T-helper 17 cell (primary cell): ENCODE data around the gene RSAD2. TPM values are rescaled to one million over a fixed set of nuclear protein-coding genes. Genes with fewer than 3 reads are reported as not detected.
A peak's percentile ranks its signal among the peaks of the same experiment; 100 is the strongest.

Experiments used
- ATAC-seq: fragments of 150-1000 bp; cut with Tn5 transposase; 2 replicates; pipeline ENCODE4 v1.10.0; 2021; ENCODE audit warnings: mild to moderate bottlenecking, moderate library complexity
- DNase-seq, 3 donors: peaks; one replicate each; pipeline versions ENCODE4 v3.0.0 to v3.0.0-alpha.2; 2020 to 2021
- H3K9me3 ChIP-seq: one replicate; pipeline ENCODE4 v1.7.0; 2013; ENCODE audit warnings: low read length, mild to moderate bottlenecking; ENCODE audit not compliant: control insufficient read depth, poor library complexity, severe bottlenecking
- H3K27ac Mint-ChIP-seq: one replicate; pipeline ENCODE4 v1.8.0; 2022; ENCODE audit warnings: mild to moderate bottlenecking, moderate library complexity, mixed read lengths
- H3K27me3 Mint-ChIP-seq: one replicate; pipeline ENCODE4 v1.8.0; 2022; ENCODE audit warnings: mixed read lengths
- H3K36me3 Mint-ChIP-seq: one replicate; pipeline ENCODE4 v1.8.0; 2022; ENCODE audit warnings: low read depth, mixed read lengths
- H3K4me1 Mint-ChIP-seq: one replicate; pipeline ENCODE4 v1.8.0; 2022; ENCODE audit warnings: mild to moderate bottlenecking, mixed read lengths
- H3K4me3 Mint-ChIP-seq: one replicate; pipeline ENCODE4 v1.8.0; 2022; ENCODE audit warnings: mild to moderate bottlenecking, moderate library complexity, mixed read lengths
- total RNA-seq, 4 donors: library from RNA in 2 of 4; stranded (reverse) in 2 of 4; gene quantifications; one replicate each; pipeline ENCODE4 v1.2.3 and lab custom pipeline; 2022 to 2026

The RSAD2 gene
- total RNA-seq, 2 donors from 2014 or later = 4.1 to 4.7 TPM

DNA sequence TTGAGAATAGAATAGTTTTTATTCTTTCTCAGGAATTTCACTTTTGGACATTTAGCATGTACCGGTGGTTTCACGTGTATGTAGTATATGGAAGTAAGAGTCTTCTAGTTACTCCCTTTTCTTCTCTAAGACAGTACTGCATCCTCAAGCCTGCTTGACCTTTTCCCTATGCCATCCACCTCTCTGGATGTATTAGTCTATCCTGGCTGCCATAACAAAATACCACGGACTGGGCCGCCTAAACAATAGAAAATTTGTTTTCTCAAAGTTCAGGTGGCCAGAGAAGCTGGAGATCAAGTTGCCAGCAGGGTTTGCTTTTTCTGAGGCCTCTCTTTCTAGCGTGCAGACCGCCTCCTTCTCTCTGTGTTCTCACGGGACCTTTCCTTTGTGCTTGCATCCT lies 10.6 kb upstream of the RSAD2 start:
- H3K9me3 ChIP-seq = no peaks in the 10 kb centered on the region
- H3K4me3 Mint-ChIP-seq = peak overlapping the region; percentile 33
- peaks cover 9% of the 10 kb centered on the region for H3K36me3 Mint-ChIP-seq
- no peaks in the 10 kb centered on the region for H3K27me3 Mint-ChIP-seq
- ATAC-seq (no peak), DNase-seq (no peak)
- peaks cover 9% of the 10 kb centered on the region for H3K4me1 Mint-ChIP-seq
- H3K27ac Mint-ChIP-seq = peak overlapping the region; percentile 96

DNA sequence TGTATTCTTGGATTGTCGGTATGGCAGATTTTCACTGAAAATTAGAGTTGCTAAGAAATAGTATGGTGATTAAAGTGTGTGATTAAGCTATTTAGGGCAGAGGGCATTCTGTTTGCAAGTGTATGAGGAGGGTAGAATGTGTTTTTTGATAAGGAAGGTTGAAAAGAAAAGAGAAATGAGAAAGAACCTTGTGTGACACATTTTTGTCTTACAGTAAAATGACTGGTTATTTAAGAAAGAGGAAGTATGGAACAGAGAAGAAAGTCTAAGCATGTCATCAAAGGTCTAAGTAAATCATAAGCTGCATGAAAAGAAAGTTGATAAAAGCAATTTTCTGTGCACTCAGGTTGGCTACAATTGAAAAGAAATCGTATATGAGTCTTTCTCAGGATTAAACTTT lies 5.2 kb upstream of the RSAD2 start:
- H3K9me3 ChIP-seq = no peaks in the 10 kb centered on the region
- Mint-ChIP-seq H3K4me1 (peaks cover 6% of the 10 kb centered on the region), H3K27ac (no peak overlapping the region), H3K36me3 (peaks cover 5% of the 10 kb centered on the region), H3K27me3 (no peaks in the 10 kb centered on the region), H3K4me3 (no peak overlapping the region)
- ATAC-seq = no peak
- DNase-seq = no peak

DNA sequence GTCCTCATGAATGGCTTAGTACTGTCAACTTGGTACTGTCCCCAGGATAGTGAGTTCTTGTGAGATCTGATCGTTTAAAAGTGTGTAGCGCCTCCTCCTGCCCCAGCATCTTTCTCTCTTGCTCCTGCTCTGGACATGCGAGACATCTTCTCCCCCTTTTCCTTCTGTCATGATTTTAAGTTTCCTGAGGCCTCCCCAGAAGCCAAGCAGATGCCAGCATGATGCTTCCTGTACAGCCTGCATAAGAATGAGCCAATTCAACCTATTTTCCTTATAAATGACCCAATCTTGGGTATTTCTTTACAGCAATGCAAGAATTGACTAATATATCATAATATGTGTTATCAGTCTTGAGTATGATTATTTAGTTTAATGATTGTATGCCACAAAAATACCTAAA lies 3.5 kb upstream of the RSAD2 start:
- DNase-seq (no peak), ATAC-seq (no peak)
- Mint-ChIP-seq H3K27ac (no peak overlapping the region), H3K4me1 (peaks cover 18% of the 10 kb centered on the region), H3K4me3 (no peak overlapping the region), H3K36me3 (peaks cover 5% of the 10 kb centered on the region), H3K27me3 (no peaks in the 10 kb centered on the region)
- no peaks in the 10 kb centered on the region for H3K9me3 ChIP-seq

DNA sequence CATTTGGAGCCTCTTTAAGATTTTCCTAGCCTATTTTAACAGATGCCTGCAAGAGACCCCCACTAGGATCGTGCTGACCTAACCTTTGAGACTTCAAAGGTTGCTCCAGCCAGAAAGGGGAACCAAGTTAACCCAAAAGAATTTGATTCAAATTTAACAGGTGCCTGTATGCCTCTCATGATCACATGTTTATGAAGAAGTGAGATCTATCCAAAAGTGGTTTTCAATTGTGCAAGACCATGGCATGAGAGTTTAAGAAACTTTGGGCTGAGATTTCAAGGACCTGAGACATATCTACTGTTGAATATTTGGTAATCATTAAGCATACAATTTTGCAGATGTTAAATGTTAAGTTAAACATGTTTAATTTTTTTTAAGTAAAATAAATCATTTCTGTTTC lies 1.3 kb upstream of the RSAD2 start:
- ATAC-seq = no peak
- Mint-ChIP-seq H3K36me3 (peaks cover 2% of the 10 kb centered on the region), H3K4me1 (peaks cover 37% of the 10 kb centered on the region)

DNA sequence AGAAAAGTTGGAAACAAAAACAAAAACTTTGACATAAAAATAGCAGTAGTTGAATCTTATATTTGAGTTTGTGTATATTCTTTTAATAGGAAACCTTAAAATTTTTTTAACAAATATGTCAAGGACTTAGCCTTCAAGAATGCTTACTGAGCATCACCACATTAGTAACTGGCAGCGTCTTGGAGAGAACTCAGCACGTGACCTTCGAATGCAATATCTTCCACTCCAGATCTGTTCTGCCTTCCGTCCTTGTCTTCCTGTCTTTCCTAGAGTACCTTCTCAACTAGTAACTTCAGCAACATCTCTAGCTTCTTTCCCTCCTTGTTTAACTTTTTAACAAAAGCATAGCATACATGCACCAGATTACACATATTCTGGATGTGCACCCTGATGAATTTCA lies 972 bp downstream of the RSAD2 start:
- Mint-ChIP-seq H3K27ac (peak overlapping the region; percentile 92), H3K36me3 (peaks cover 6% of the 10 kb centered on the region), H3K4me1 (peaks cover 42% of the 10 kb centered on the region), H3K27me3 (no peaks in the 10 kb centered on the region), H3K4me3 (peak overlapping the region; percentile 84)
- no peaks in the 10 kb centered on the region for H3K9me3 ChIP-seq
- no peak for ATAC-seq
- no peak for DNase-seq

More for the DNA sequence above, 1.3 kb upstream of the RSAD2 start:
- no peak for DNase-seq
- H3K27me3 Mint-ChIP-seq = no peaks in the 10 kb centered on the region
- no peak overlapping the region for H3K4me3 Mint-ChIP-seq
- no peaks in the 10 kb centered on the region for H3K9me3 ChIP-seq
- peak overlapping the region; percentile 92 for H3K27ac Mint-ChIP-seq

DNA sequence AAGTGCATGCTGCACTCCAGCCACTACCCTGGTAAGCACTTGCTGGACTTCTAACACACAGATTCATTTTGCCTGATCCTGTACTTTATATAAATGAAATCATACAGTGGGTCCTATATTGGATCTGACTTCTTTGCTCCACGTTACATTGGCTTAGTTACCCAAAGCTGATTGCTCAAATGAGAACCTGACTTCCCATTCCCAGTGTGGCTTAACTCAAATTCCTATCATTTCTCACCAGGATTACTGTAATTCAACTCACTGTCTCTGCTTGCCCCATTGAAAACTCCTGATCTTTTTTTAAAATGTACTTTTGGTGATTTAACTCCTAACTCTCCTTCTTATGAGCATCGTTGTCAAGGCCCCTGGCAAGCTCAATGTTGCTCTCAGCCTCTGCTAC lies 1.4 kb downstream of the RSAD2 start:
- peaks cover 7% of the 10 kb centered on the region for H3K36me3 Mint-ChIP-seq

DNA sequence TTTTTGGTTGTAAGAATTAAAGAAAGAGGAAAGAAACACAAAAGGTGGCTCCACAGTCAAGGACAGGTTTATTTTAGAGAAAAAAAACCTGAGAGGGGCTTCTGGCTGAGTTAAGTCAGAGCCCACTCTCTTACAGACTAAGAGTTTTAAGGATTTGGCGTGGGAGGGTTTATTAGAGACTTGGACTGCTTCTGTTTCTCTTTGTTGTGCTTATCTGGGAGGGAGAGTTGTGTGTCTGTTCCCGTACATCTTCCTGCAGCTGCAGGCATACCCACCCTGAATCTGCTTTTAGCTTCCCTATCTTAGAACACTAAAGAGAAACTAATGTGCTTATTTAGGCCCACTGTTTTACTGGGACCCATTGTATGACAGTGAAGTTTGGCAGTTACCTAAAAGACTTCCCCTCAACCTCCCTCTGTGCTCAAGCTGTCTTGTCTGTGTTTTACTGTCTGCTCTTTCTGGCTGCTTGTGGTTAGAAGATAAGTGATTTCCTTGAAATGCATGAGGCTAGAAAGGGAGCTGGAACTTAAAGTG lies 2.7 kb downstream of the RSAD2 start:
- no peaks in the 10 kb centered on the region for H3K9me3 ChIP-seq
- peak overlapping the region; percentile 87 for H3K27ac Mint-ChIP-seq
- no peaks in the 10 kb centered on the region for H3K27me3 Mint-ChIP-seq
- peak; percentile 53 for ATAC-seq
- no peak for DNase-seq
- peaks cover 12% of the 10 kb centered on the region for H3K36me3 Mint-ChIP-seq
- H3K4me3 Mint-ChIP-seq = peak overlapping the region; percentile 84
- peaks cover 45% of the 10 kb centered on the region for H3K4me1 Mint-ChIP-seq

More for the DNA sequence above, 1.4 kb downstream of the RSAD2 start:
- H3K27ac Mint-ChIP-seq = peak overlapping the region; percentile 92
- H3K27me3 Mint-ChIP-seq = no peaks in the 10 kb centered on the region
- no peaks in the 10 kb centered on the region for H3K9me3 ChIP-seq
- ATAC-seq (no peak), DNase-seq (no peak)
- H3K4me1 Mint-ChIP-seq = peaks cover 42% of the 10 kb centered on the region
- H3K4me3 Mint-ChIP-seq = peak overlapping the region; percentile 84

DNA sequence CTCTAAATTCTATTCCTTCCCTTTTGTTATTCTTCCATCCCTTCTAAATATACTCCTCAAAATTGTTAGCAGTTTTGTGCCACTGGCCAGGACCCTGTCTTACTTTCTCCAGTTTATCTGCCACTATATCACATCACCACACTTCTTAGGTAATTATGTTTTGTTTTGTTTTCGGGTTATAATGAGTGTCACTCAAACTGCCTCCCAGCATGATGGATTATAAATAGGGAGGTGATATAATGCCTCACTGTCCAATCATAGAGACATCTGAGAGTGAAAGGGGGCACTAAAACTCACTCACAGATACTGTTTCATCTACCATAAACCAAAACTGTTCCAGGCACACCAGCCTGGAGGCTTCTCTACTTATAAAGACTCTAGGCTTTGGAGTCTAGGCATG lies 3.5 kb downstream of the RSAD2 start:
- no peak for DNase-seq
- H3K27ac Mint-ChIP-seq = peak overlapping the region; percentile 87
- H3K4me3 Mint-ChIP-seq = peak overlapping the region; percentile 84
- H3K36me3 Mint-ChIP-seq = peaks cover 12% of the 10 kb centered on the region
- H3K9me3 ChIP-seq = no peaks in the 10 kb centered on the region
- H3K27me3 Mint-ChIP-seq = no peaks in the 10 kb centered on the region
- H3K4me1 Mint-ChIP-seq = peaks cover 45% of the 10 kb centered on the region
- no peak for ATAC-seq

DNA sequence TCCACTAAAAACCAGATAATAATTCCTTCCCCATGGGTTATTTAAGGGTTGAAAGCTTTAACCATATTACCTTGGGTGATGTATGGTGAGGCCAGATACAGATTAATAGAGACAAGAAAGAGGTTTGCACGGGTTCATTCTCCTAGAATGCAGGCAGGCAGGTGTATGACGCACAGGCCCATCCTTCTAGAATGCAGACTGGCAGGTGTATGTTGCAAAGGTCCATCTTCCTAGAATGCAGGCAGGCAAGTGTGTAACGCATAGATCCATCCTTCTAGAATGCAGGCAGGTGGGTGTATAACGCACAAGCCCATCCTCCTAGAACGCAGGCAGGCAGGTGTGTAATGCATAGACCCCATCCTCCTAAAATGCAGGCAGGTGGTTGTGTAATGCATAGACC lies 3.9 kb downstream of the RSAD2 start:
- peak overlapping the region; percentile 87 for H3K27ac Mint-ChIP-seq
- no peaks in the 10 kb centered on the region for H3K27me3 Mint-ChIP-seq
- ATAC-seq (no peak), DNase-seq (no peak)
- H3K9me3 ChIP-seq = no peaks in the 10 kb centered on the region
- H3K4me1 Mint-ChIP-seq = peaks cover 45% of the 10 kb centered on the region
- no peak overlapping the region for H3K4me3 Mint-ChIP-seq
- H3K36me3 Mint-ChIP-seq = peaks cover 12% of the 10 kb centered on the region

DNA sequence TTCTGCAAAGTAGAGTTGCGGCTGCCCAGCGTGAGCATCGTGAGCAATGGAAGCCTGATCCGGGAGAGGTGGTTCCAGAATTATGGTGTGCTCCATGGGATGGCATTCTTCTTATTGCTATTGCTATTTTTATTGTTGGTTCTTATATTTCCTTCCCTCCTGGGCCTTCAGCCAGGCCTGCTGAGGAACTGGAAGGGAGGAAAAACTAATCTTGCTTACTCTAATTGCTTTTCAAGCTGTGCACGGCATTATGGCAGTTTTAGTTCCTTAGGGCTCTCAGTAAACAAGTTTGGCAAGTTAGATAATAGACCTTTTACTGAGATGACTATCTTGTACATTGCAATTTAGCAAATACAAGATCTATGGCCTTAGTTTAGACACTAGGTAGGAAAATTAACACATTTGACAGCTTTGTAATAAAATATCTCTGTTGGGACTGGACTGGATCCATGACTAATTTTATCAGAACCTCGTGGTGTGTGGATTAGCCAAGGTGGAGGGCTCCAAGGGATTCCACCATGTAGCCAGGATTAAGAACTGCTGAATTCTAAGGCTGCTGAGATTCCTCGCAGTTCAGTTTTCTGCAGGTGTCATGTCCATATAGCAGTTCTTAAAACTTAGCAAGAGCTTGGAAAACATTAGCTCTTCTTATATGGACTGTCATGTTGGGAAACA lies 6.0 kb downstream of the RSAD2 start:
- no peaks in the 10 kb centered on the region for H3K9me3 ChIP-seq
- Mint-ChIP-seq H3K4me3 (no peak overlapping the region), H3K4me1 (peaks cover 36% of the 10 kb centered on the region), H3K36me3 (peaks cover 12% of the 10 kb centered on the region), H3K27ac (no peak overlapping the region), H3K27me3 (no peaks in the 10 kb centered on the region)
- DNase-seq (no peak), ATAC-seq (no peak)

DNA sequence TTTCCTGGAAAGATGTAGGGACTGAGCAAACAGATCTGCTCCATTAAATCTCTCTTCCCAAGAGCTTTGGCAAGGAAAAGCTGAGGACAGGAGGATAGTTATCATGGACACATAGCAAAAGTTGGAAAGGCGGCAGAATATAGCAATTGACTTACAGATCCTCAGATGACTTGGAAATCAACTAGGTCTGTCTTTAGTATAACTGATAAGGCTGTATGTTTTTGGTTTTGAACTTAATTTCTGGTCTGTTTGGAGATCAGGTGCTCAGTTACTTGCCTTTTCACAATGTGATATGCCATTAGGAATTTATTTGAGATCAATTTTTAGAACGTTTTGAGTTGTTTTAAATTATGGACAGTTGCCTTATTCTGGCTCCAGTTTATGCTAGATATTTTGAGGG lies 8.0 kb downstream of the RSAD2 start:
- no peak overlapping the region for H3K4me3 Mint-ChIP-seq
- ATAC-seq (no peak), DNase-seq (no peak)
- H3K4me1 Mint-ChIP-seq = peaks cover 21% of the 10 kb centered on the region
- no peak overlapping the region for H3K27ac Mint-ChIP-seq
- H3K9me3 ChIP-seq = no peaks in the 10 kb centered on the region
- peaks cover 15% of the 10 kb centered on the region for H3K36me3 Mint-ChIP-seq
- H3K27me3 Mint-ChIP-seq = no peaks in the 10 kb centered on the region

DNA sequence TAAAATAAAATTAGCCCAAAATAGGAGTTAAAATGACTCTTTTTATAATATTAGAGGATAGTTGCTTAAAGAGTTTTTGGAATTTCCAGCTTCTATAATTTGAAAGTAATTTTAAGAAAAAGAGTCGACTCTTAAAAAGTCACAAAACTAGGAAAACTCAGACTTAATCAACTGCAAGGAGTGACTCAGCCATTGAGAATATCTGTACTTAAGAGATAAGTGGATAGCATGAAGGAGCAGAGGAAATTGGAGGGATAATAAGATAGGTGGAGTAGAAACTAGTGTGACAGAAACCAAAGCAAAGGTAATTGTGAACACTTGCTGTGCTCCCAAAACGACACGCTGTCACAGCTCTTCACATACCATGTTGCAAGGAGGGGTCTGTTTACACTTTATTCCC lies 8.4 kb downstream of the RSAD2 start:
- Mint-ChIP-seq H3K4me3 (no peak overlapping the region), H3K4me1 (peaks cover 18% of the 10 kb centered on the region), H3K36me3 (peaks cover 15% of the 10 kb centered on the region), H3K27me3 (no peaks in the 10 kb centered on the region), H3K27ac (no peak overlapping the region)
- ATAC-seq (no peak), DNase-seq (no peak)
- no peaks in the 10 kb centered on the region for H3K9me3 ChIP-seq

DNA sequence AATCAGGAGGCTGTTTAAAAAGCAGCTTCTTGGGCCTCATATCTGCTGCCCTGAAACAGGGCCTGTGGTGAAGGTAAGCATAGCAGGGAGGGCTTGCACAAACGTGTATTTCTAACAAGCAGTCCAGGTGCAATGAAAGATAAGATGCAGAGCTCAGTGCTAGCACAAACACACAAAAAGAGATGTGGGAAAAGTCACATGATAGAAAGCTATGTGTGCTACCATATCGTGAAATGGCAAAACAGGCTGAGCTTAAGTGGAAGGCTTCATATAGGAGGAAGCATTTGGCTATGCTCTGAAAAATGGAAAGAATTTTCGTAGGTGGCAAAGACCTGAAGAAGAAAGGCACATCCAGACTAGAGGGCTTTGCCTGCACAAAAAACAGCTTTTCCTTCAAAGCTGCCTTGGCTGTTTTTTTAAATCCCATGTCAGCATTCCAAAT lies 10.2 kb downstream of the RSAD2 start:
- Mint-ChIP-seq H3K4me3 (no peak overlapping the region), H3K27ac (no peak overlapping the region), H3K36me3 (peaks cover 8% of the 10 kb centered on the region), H3K27me3 (no peaks in the 10 kb centered on the region), H3K4me1 (peaks cover 5% of the 10 kb centered on the region)
- DNase-seq (no peak), ATAC-seq (no peak)
- H3K9me3 ChIP-seq = no peaks in the 10 kb centered on the region

DNA sequence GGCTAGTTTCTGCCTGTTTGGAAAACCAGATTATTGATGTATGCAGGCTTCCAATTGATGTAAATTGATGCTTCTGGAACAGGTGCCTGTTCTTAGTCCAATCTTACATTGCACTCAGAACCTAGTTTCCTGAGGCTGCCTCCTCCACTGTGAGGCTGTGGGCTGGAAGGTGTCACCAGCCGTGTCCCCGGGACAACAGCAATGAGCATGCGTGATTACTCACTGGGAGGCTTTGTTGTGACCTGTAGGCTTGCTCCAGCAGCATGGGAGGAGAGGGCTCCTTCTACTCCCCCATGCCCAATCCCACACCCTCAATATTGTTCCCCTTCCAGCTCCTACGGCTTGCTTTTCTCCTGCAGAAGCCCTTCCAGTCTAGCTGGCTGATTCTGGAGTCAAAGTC lies 11.1 kb downstream of the RSAD2 start:
- H3K9me3 ChIP-seq = no peaks in the 10 kb centered on the region
- Mint-ChIP-seq H3K27me3 (no peaks in the 10 kb centered on the region), H3K4me3 (no peak overlapping the region), H3K4me1 (peaks cover 5% of the 10 kb centered on the region), H3K27ac (no peak overlapping the region), H3K36me3 (peaks cover 8% of the 10 kb centered on the region)
- ATAC-seq = no peak
- no peak for DNase-seq
